B cell (primary cell): Measurements from ENCODE around the gene CACNA2D4. TPM values are rescaled to one million over a fixed set of nuclear protein-coding genes. Genes with fewer than 3 reads are reported as not detected.

Experiments used
- ATAC-seq: fragments of 200-7000 bp; cut with Tn5 transposase; one replicate; pipeline ENCODE4 v1.10.0; 2021; ENCODE audit warnings: low read depth, mild to moderate bottlenecking, moderate number of reproducible peaks, moderate library complexity
- CTCF ChIA-PET: fragments of 350-600 bp; sonication (Branson Sonifier 250); formaldehyde crosslinking; loops from one replicate; lab custom pipeline; 2021; ENCODE audit warnings: antibody characterized with exemption, inconsistent platforms; lab: Charles Lee
- POLR2A ChIA-PET: fragments of 350-600 bp; sonication (Branson Sonifier 250); formaldehyde crosslinking; loops from one replicate; lab custom pipeline; 2021; ENCODE audit warnings: antibody characterized with exemption; lab: Charles Lee
- DNase-seq: peaks from one replicate; pipeline ENCODE4 v3.0.0; 2013
- H2AFZ ChIP-seq: 2 replicates; pipeline ENCODE4 v1.6.1; 2012; ENCODE audit warnings: mild to moderate bottlenecking, low read depth, low read length; ENCODE audit not compliant: insufficient read depth, poor library complexity, severe bottlenecking
- H3K27ac ChIP-seq, 2 donors: 1 replicate in 1 of 2; 2 replicates in 1 of 2; pipeline ENCODE4 v1.5.1; 2012 to 2013; ENCODE audit warnings: low read length in 2 of 2, mild to moderate bottlenecking in 2 of 2, moderate library complexity in 1 of 2
- H3K27me3 ChIP-seq, 4 experiments: fragments of 200-600 bp in 1 of 4; sonication (generic) in 1 of 4; replicated peaks in 1 of 4; 1 replicate in 2 of 4; 2 replicates in 2 of 4; pipeline versions ENCODE4 v1.6.1 to v1.7.0; 2013 to 2016; ENCODE audit warnings: low read length in 3 of 4, mild to moderate bottlenecking in 2 of 4, mixed read lengths in 1 of 4, moderate library complexity in 1 of 4; ENCODE audit not compliant: insufficient read depth in 4 of 4, control insufficient read depth in 3 of 4; ENCODE audit errors: control extremely low read depth in 1 of 4
- H3K36me3 ChIP-seq, 2 experiments: replicated peaks in 1 of 2; 1 replicate in 1 of 2; 2 replicates in 1 of 2; pipeline versions ENCODE4 v1.6.1 to v1.7.1; 2013; ENCODE audit warnings: low read length in 1 of 2; ENCODE audit not compliant: insufficient read depth in 2 of 2, control insufficient read depth in 1 of 2; ENCODE audit errors: control extremely low read depth in 1 of 2, extremely low read depth in 1 of 2
- H3K4me1 ChIP-seq, 2 donors: fragments of 200-600 bp in 1 of 2; sonication (generic) in 1 of 2; 1 replicate in 1 of 2; 2 replicates in 1 of 2; pipeline versions ENCODE4 v1.5.1 to v1.6.1; 2013 to 2017; ENCODE audit warnings: low read length in 2 of 2; ENCODE audit not compliant: control insufficient read depth in 2 of 2, insufficient read depth in 2 of 2
- H3K4me2 ChIP-seq: replicated peaks from 2 replicates; pipeline ENCODE3; 2012; ENCODE audit warnings: mild to moderate bottlenecking, low read depth, low read length; ENCODE audit not compliant: poor library complexity, severe bottlenecking
- H3K4me3 ChIP-seq, 5 experiments: fragments of 200-600 bp in 1 of 5; sonication (generic) in 1 of 5; 1 replicate in 3 of 5; 2 replicates in 2 of 5; pipeline versions ENCODE4 v1.5.1 to v1.7.0; 2011 to 2016; ENCODE audit warnings: low read length in 4 of 5, mild to moderate bottlenecking in 4 of 5, low read depth in 2 of 5, control low read depth in 1 of 5, moderate library complexity in 1 of 5; ENCODE audit not compliant: insufficient read depth in 1 of 5; ENCODE audit errors: control extremely low read depth in 1 of 5, extremely low read depth in 1 of 5
- H3K79me2 ChIP-seq: fragments of 200-600 bp; sonication (generic); one replicate; pipeline ENCODE4 v1.6.0; 2016; ENCODE audit warnings: low read length; ENCODE audit not compliant: control insufficient read depth, insufficient read depth
- H3K9ac ChIP-seq: fragments of 200-600 bp; sonication (generic); 2 replicates; pipeline ENCODE4 v1.6.1; 2017; ENCODE audit warnings: mild to moderate bottlenecking, low read length, moderate library complexity
- H3K9me3 ChIP-seq, 3 donors: one replicate each; pipeline versions ENCODE4 v1.6.1 to v1.7.1; 2013; ENCODE audit warnings: low read length in 2 of 3; ENCODE audit not compliant: control insufficient read depth in 2 of 3, insufficient read depth in 1 of 3; ENCODE audit errors: control extremely low read depth in 1 of 3
- H4K20me1 ChIP-seq: 2 replicates; pipeline ENCODE4 v1.6.0; 2012; ENCODE audit warnings: mild to moderate bottlenecking, low read length; ENCODE audit not compliant: insufficient read depth, control insufficient read depth, poor library complexity, severe bottlenecking
- H3K27ac Mint-ChIP-seq: one replicate; pipeline ENCODE4 v1.8.0; 2021; ENCODE audit warnings: mixed read lengths
- H3K27me3 Mint-ChIP-seq: one replicate; pipeline ENCODE4 v1.8.0; 2021; ENCODE audit warnings: mixed read lengths
- H3K4me1 Mint-ChIP-seq: one replicate; pipeline ENCODE4 v1.8.0; 2021; ENCODE audit warnings: mixed read lengths
- H3K4me3 Mint-ChIP-seq: one replicate; pipeline ENCODE4 v1.8.0; 2021; ENCODE audit warnings: mixed read lengths
- H3K9me3 Mint-ChIP-seq: one replicate; pipeline ENCODE4 v1.8.0; 2022; ENCODE audit warnings: mixed read lengths; ENCODE audit not compliant: insufficient read depth
- EZH2 ChIP-seq: IDR thresholded peaks from 2 replicates; pipeline ENCODE4 v1.6.1; 2012; ENCODE audit warnings: borderline replicate concordance, low read depth, mild to moderate bottlenecking, moderate library complexity, low read length; ENCODE audit not compliant: insufficient read depth, poor library complexity, severe bottlenecking
- WGBS: methylation state at CpG from one replicate; pipeline ENCODE4 v1.1.5; 2013; ENCODE audit warnings: missing lambda C conversion rate; ENCODE audit not compliant: insufficient coverage; 5-methylcytosine and 5-hydroxymethylcytosine counted together
- intact Hi-C: fragments of 100-400 bp; cut with micrococcal nuclease; formaldehyde crosslinking; loops from one replicate; pipeline ENCODE4 v1.10.0; 2022
- polyA plus RNA-seq: library from polyadenylated mRNA; depleted of rRNA; stranded (reverse); fragments of >200 nt; gene quantifications from 2 replicates; pipeline ENCODE4 v1.2.3, GENCODE V29; 2012
- total RNA-seq, 2 donors: library from RNA; stranded (reverse); fragments of 120-200 nt in 1 of 2; gene quantifications; 1 replicate in 1 of 2; 2 replicates in 1 of 2; pipeline versions ENCODE4 v1.2.3 to v1.2.4, GENCODE V29; 2013 to 2022
- TF ChIP-seq, protein P1 (sequence below): fragments of 200-600 bp; IDR thresholded peaks from one replicate; pipeline ENCODE4 v1.8.0; 2022; ENCODE audit warnings: antibody characterized with exemption, mild to moderate bottlenecking

The CACNA2D4 gene
- total and polyA plus RNA-seq, 2 donors (not counting 1 experiment from before 2014, with no cell fraction given): 6.0 to 7.4 TPM

DNA sequence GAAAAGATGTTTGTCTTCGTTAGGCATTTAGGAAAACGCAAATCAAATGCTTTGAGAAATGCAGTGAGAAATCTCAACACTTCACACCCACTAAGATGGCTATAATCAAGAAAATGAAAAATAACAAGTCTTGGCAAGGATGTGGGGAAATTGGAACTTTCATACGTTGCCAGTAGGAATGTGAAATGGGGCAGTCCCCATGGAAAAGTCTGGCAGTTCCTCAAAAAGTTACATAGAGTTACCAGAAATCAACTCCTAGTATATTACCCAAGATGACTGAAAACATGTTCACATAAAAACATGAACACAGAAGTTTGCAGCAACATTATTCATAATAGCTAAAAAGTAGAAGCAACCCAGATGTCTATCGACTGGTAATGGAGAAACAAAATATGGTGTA is 139.5 kb downstream of the CACNA2D4 start:
- Histone ChIP-seq H3K4me1 (no peaks in the 10 kb centered on the region), H3K36me3 (peaks cover 10 to 36% of the 10 kb centered on the region in 2 experiments), H3K79me2 (no peaks in the 10 kb centered on the region), H3K9ac (no peak overlapping the region), H3K27me3 (no peaks in the 10 kb centered on the region), H3K27ac (no peak overlapping the region), H3K4me2 (no peak overlapping the region), H2AFZ (no peak overlapping the region), H4K20me1 (no peaks in the 10 kb centered on the region), H3K4me3 (no peak overlapping the region), H3K9me3 (no peaks in the 10 kb centered on the region)
- intact Hi-C loops: loop anchor here (5.0 kb wide), 1 partner anchor 87 kb away; the partner anchor contains the start of gene ADIPOR2
- Mint-ChIP-seq H3K4me3 (no peak overlapping the region), H3K9me3 (no peaks in the 10 kb centered on the region), H3K27me3 (no peaks in the 10 kb centered on the region), H3K27ac (no peak overlapping the region), H3K4me1 (no peaks in the 10 kb centered on the region)
- CTCF ChIA-PET: interaction anchor here (1.6 kb wide), 1 partner anchor 126 kb away, joined by 9 read pairs; no protein-coding TSS in a partner anchor
- WGBS: no CpG with 5 or more reads among the region's 4 CpGs
- POLR2A ChIA-PET: no interaction called here
- TF ChIP-seq, protein P1, sequence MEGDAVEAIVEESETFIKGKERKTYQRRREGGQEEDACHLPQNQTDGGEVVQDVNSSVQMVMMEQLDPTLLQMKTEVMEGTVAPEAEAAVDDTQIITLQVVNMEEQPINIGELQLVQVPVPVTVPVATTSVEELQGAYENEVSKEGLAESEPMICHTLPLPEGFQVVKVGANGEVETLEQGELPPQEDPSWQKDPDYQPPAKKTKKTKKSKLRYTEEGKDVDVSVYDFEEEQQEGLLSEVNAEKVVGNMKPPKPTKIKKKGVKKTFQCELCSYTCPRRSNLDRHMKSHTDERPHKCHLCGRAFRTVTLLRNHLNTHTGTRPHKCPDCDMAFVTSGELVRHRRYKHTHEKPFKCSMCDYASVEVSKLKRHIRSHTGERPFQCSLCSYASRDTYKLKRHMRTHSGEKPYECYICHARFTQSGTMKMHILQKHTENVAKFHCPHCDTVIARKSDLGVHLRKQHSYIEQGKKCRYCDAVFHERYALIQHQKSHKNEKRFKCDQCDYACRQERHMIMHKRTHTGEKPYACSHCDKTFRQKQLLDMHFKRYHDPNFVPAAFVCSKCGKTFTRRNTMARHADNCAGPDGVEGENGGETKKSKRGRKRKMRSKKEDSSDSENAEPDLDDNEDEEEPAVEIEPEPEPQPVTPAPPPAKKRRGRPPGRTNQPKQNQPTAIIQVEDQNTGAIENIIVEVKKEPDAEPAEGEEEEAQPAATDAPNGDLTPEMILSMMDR: no peak
- no peak for TF ChIP-seq EZH2
- DNase-seq (no peak), ATAC-seq (no peak)

DNA sequence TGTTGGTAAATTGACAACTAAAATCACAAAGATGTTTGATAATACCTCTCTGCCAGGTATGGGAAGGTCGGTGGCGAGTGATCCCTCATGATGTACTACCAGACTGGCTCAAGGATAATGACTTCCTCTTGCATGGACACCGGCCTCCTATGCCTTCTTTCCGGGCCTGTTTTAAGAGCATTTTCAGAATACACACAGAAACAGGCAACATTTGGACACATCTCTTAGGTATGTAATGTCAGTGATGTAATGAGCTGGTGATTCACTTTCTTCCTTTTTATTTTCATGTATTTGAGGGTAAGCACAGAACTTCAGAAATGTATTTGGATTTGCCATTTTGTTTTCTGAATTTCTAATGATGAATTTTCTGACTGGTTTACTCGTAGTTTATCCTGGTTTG is 140.7 kb downstream of the CACNA2D4 start:
- H2AFZ ChIP-seq: no peak overlapping the region
- peaks cover 10 to 40% of the 10 kb centered on the region in 2 experiments for H3K36me3 ChIP-seq
- intact Hi-C loops: loop anchor here (5.0 kb wide), 1 partner anchor 85 kb away; the partner anchor contains the start of gene ADIPOR2
- H3K4me3 ChIP-seq: no peak overlapping the region
- no CpG with 5 or more reads among the region's 5 CpGs for WGBS
- no peaks in the 10 kb centered on the region for H3K79me2 ChIP-seq
- H3K4me1 ChIP-seq: no peaks in the 10 kb centered on the region
- H3K4me2 ChIP-seq: no peak overlapping the region
- DNase-seq (no peak), ATAC-seq (no peak)
- H4K20me1 ChIP-seq: no peaks in the 10 kb centered on the region
- TF ChIP-seq, protein P1: no peak
- no peak for TF ChIP-seq EZH2
- Mint-ChIP-seq H3K27me3 (no peaks in the 10 kb centered on the region), H3K4me3 (no peak overlapping the region), H3K4me1 (no peaks in the 10 kb centered on the region), H3K27ac (no peak overlapping the region), H3K9me3 (no peaks in the 10 kb centered on the region)
- no peak overlapping the region for H3K27ac ChIP-seq
- POLR2A ChIA-PET: no interaction called here
- CTCF ChIA-PET: no interaction called here
- no peaks in the 10 kb centered on the region for H3K27me3 ChIP-seq
- no peaks in the 10 kb centered on the region for H3K9me3 ChIP-seq
- no peak overlapping the region for H3K9ac ChIP-seq
